HEK293 (cell line): Measurements from ENCODE around the gene ZNF43.

Experiments
- PRDM10 ChIP-seq: fragments of 450-650 bp; formaldehyde crosslinking; IDR thresholded peaks from 2 replicates; pipeline ENCODE4 v1.5.1; 2016; ENCODE audit warnings: missing biosample characterization, missing genetic modification characterization
- SP2 ChIP-seq: fragments of 450-650 bp; formaldehyde crosslinking; IDR thresholded peaks from 2 replicates; pipeline ENCODE4 v1.5.1; 2016; ENCODE audit warnings: missing biosample characterization, missing genetic modification characterization
- ZNF311 ChIP-seq: fragments of 450-650 bp; formaldehyde crosslinking; IDR thresholded peaks from 2 replicates; pipeline ENCODE4 v1.5.1; 2017; ENCODE audit warnings: missing biosample characterization, missing genetic modification characterization, borderline replicate concordance
- ZNF777 ChIP-seq: fragments of 450-650 bp; formaldehyde crosslinking; IDR thresholded peaks from 2 replicates; pipeline ENCODE4 v1.5.1; 2017; ENCODE audit warnings: missing biosample characterization, missing genetic modification characterization, borderline replicate concordance
- TF ChIP-seq, protein P1 (sequence below): fragments of 450-650 bp; formaldehyde crosslinking; IDR thresholded peaks from 2 replicates; pipeline ENCODE4 v1.5.1; 2016; ENCODE audit warnings: missing biosample characterization, missing genetic modification characterization
- TF ChIP-seq, protein P2 (sequence below): fragments of 450-650 bp; formaldehyde crosslinking; IDR thresholded peaks from 2 replicates; pipeline ENCODE4 v1.5.1; 2017; ENCODE audit warnings: missing biosample characterization, mild to moderate bottlenecking, missing genetic modification characterization, moderate library complexity

GRCh38 chr19:21856773-21857514 lies 21.0 kb upstream of the ZNF43 start:
- TF ChIP-seq PRDM10 (tag by site-specific recombination) (no peak), ZNF777 (tag by site-specific recombination) (no peak), SP2 (tag by site-specific recombination) (no peak), ZNF311 (tag by site-specific recombination) (no peak)
- TF ChIP-seq, protein P1, sequence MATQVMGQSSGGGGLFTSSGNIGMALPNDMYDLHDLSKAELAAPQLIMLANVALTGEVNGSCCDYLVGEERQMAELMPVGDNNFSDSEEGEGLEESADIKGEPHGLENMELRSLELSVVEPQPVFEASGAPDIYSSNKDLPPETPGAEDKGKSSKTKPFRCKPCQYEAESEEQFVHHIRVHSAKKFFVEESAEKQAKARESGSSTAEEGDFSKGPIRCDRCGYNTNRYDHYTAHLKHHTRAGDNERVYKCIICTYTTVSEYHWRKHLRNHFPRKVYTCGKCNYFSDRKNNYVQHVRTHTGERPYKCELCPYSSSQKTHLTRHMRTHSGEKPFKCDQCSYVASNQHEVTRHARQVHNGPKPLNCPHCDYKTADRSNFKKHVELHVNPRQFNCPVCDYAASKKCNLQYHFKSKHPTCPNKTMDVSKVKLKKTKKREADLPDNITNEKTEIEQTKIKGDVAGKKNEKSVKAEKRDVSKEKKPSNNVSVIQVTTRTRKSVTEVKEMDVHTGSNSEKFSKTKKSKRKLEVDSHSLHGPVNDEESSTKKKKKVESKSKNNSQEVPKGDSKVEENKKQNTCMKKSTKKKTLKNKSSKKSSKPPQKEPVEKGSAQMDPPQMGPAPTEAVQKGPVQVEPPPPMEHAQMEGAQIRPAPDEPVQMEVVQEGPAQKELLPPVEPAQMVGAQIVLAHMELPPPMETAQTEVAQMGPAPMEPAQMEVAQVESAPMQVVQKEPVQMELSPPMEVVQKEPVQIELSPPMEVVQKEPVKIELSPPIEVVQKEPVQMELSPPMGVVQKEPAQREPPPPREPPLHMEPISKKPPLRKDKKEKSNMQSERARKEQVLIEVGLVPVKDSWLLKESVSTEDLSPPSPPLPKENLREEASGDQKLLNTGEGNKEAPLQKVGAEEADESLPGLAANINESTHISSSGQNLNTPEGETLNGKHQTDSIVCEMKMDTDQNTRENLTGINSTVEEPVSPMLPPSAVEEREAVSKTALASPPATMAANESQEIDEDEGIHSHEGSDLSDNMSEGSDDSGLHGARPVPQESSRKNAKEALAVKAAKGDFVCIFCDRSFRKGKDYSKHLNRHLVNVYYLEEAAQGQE (tag by site-specific recombination), result no peak
- TF ChIP-seq, protein P2, sequence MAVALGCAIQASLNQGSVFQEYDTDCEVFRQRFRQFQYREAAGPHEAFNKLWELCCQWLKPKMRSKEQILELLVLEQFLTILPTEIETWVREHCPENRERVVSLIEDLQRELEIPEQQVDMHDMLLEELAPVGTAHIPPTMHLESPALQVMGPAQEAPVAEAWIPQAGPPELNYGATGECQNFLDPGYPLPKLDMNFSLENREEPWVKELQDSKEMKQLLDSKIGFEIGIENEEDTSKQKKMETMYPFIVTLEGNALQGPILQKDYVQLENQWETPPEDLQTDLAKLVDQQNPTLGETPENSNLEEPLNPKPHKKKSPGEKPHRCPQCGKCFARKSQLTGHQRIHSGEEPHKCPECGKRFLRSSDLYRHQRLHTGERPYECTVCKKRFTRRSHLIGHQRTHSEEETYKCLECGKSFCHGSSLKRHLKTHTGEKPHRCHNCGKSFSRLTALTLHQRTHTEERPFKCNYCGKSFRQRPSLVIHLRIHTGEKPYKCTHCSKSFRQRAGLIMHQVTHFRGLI, result no peak
